Left lung (tissue), 10 donors: ENCODE data around the gene MED23. TPM values are rescaled to one million over a fixed set of nuclear protein-coding genes. Genes with fewer than 3 reads are reported as not detected.

Experiments
- ATAC-seq: fragments of 200-7000 bp; cut with Tn5 transposase; one replicate; pipeline ENCODE4 v1.9.1; 2020; ENCODE audit warnings: moderate library complexity
- DNase-seq, 4 donors: peaks; one replicate each; pipeline ENCODE4 v3.0.0-alpha.2; 2013 to 2020
- H3K27ac ChIP-seq, 2 donors: fragments of 200-600 bp; sonication (generic) in 1 of 2; one replicate each; pipeline versions ENCODE4 v1.5.0 to v1.8.0; 2020 to 2021
- H3K27me3 ChIP-seq, 2 donors: fragments of 200-600 bp; sonication (generic) in 1 of 2; one replicate each; pipeline versions ENCODE4 v1.5.0 to v1.8.0; 2020 to 2021
- H3K36me3 ChIP-seq, 2 donors: fragments of 200-600 bp; sonication (generic) in 1 of 2; one replicate each; pipeline versions ENCODE4 v1.5.0 to v1.8.0; 2020 to 2021
- H3K4me1 ChIP-seq, 2 donors: fragments of 200-600 bp; one replicate each; pipeline ENCODE4 v1.8.0; 2021
- H3K4me3 ChIP-seq, 2 donors: fragments of 200-600 bp; sonication (generic) in 1 of 2; one replicate each; pipeline versions ENCODE4 v1.5.0 to v1.8.0; 2020 to 2021; ENCODE audit warnings: mild to moderate bottlenecking in 1 of 2
- H3K9me3 ChIP-seq, 2 donors: fragments of 200-600 bp; sonication (generic) in 1 of 2; one replicate each; pipeline versions ENCODE4 v1.5.0 to v1.8.0; 2020 to 2021
- CTCF ChIP-seq, 2 donors: fragments of 200-600 bp; sonication (generic) in 1 of 2; IDR thresholded peaks; one replicate each; pipeline versions ENCODE4 v1.5.0 to v1.8.0; 2021; ENCODE audit warnings: antibody characterized with exemption in 2 of 2
- intact Hi-C, 2 donors: fragments of 100-400 bp; cut with DNase I; formaldehyde crosslinking; loops; one replicate each; pipeline versions ENCODE4 v1.11.2 to v1.14.2; 2022
- polyA plus RNA-seq, 6 donors: library from polyadenylated mRNA; unstranded; fragments of 120-200 nt; gene quantifications; one replicate each; pipeline ENCODE4 v1.2.1, GENCODE V29; 2013; ENCODE audit not compliant: insufficient read length in 6 of 6
- total RNA-seq, 2 donors: library from RNA; stranded (reverse); fragmentation: NEBNext Ultra II Directional; extraction: Animal tissue kit (Norgen Biotek cat#: 25700); gene quantifications; one replicate each; pipeline ENCODE4 v1.2.1, GENCODE V29; 2021
- donor health status: DM: no; HTN: yes; CAD: no.
- donor health status: DM: no; HTN: no; CAD: no.

Gene MED23
- total and polyA plus RNA-seq, 8 donors: 25.9 to 62.5 (median 52.6) TPM

- ATAC-seq (no peak), DNase-seq (no peak)
- Histone ChIP-seq H3K4me1 (peaks cover 7 to 19% of the 10 kb centered on the region in 2 donors), H3K27ac (peak overlapping the region in 1 of 2 donors; percentile 82), H3K36me3 (peaks cover 0 to 24% of the 10 kb centered on the region in 2 donors), H3K27me3 (no peaks in the 10 kb centered on the region), H3K9me3 (no peaks in the 10 kb centered on the region), H3K4me3 (peak overlapping the region; percentile 84 to 85)
- intact Hi-C loops: no loop called here
- TF ChIP-seq CTCF (IDR thresholded peaks at IDR 0.05): no peak
These were observed 684 bp upstream of the MED23 start for GRCh38 chr6:131628726-131629125.

- Histone ChIP-seq H3K36me3 (peaks cover 0 to 92% of the 10 kb centered on the region in 2 donors), H3K4me3 (no peak overlapping the region), H3K4me1 (no peaks in the 10 kb centered on the region), H3K27ac (no peak overlapping the region), H3K27me3 (no peaks in the 10 kb centered on the region), H3K9me3 (no peaks in the 10 kb centered on the region)
- ATAC-seq (no peak), DNase-seq (no peak)
- intact Hi-C loops: no loop called here
- no peak for TF ChIP-seq CTCF (IDR thresholded peaks at IDR 0.05)
These were observed 12.8 kb downstream of the MED23 start for GRCh38 chr6:131615275-131615674.

- no peak overlapping the region for H3K4me3 ChIP-seq
- ATAC-seq (no peak), DNase-seq (no peak)
- peaks cover 0 to 92% of the 10 kb centered on the region in 2 donors for H3K36me3 ChIP-seq
- intact Hi-C loops: no loop called here
- no peak overlapping the region for H3K27ac ChIP-seq
- H3K27me3 ChIP-seq: no peaks in the 10 kb centered on the region
- TF ChIP-seq CTCF (IDR thresholded peaks at IDR 0.05): no peak
- no peaks in the 10 kb centered on the region for H3K4me1 ChIP-seq
- H3K9me3 ChIP-seq: no peaks in the 10 kb centered on the region
These were observed 14.6 kb downstream of the MED23 start for GRCh38 chr6:131613296-131613925.

GRCh38 chr6:131602781-131603312, 25.2 kb downstream of the MED23 start:
- H3K27me3 ChIP-seq: no peaks in the 10 kb centered on the region
- H3K36me3 ChIP-seq: peaks cover 0 to 100% of the 10 kb centered on the region in 2 donors
- ATAC-seq (no peak), DNase-seq (no peak)
- no peaks in the 10 kb centered on the region for H3K4me1 ChIP-seq
- intact Hi-C loops: no loop called here
- H3K4me3 ChIP-seq: no peak overlapping the region
- no peak overlapping the region for H3K27ac ChIP-seq
- TF ChIP-seq CTCF (IDR thresholded peaks at IDR 0.05): no peak
- no peaks in the 10 kb centered on the region for H3K9me3 ChIP-seq

GRCh38 chr6:131600716-131601115, 27.3 kb downstream of the MED23 start:
- TF ChIP-seq CTCF (IDR thresholded peaks at IDR 0.05): no peak
- no peak overlapping the region for H3K4me3 ChIP-seq
- intact Hi-C loops: no loop called here
- ATAC-seq (no peak), DNase-seq (no peak)
- H3K27me3 ChIP-seq: no peaks in the 10 kb centered on the region
- H3K4me1 ChIP-seq: no peaks in the 10 kb centered on the region
- no peak overlapping the region for H3K27ac ChIP-seq
- no peaks in the 10 kb centered on the region for H3K9me3 ChIP-seq
- peaks cover 0 to 100% of the 10 kb centered on the region in 2 donors for H3K36me3 ChIP-seq
